Effector memory CD4-positive, alpha-beta T cell (primary cell): ENCODE measurements around the gene MPPED1.

ENCODE experiments used
- DNase-seq, 3 donors: peaks; one replicate each; pipeline ENCODE4 v3.0.0-alpha.2; 2020
- H3K27ac ChIP-seq: 2 replicates; pipeline ENCODE4 v1.7.0; 2013; ENCODE audit warnings: mild to moderate bottlenecking, low read length, moderate library complexity; ENCODE audit not compliant: insufficient read depth, poor library complexity, severe bottlenecking
- H3K27me3 ChIP-seq: replicated peaks from 2 replicates; pipeline ENCODE4 v1.7.0; 2013; ENCODE audit warnings: mild to moderate bottlenecking, low read length; ENCODE audit not compliant: insufficient read depth, control insufficient read depth, poor library complexity, severe bottlenecking
- H3K36me3 ChIP-seq: 2 replicates; pipeline ENCODE4 v1.7.0; 2013; ENCODE audit warnings: mild to moderate bottlenecking, low read length, moderate library complexity; ENCODE audit not compliant: control insufficient read depth, insufficient read depth
- H3K4me1 ChIP-seq: 2 replicates; pipeline ENCODE4 v1.7.0; 2013; ENCODE audit warnings: low read length, mild to moderate bottlenecking; ENCODE audit not compliant: control insufficient read depth, insufficient read depth, poor library complexity, severe bottlenecking
- H3K4me3 ChIP-seq: 2 replicates; pipeline ENCODE4 v1.7.0; 2013; ENCODE audit warnings: low read length, low read depth, mild to moderate bottlenecking; ENCODE audit not compliant: insufficient read depth, poor library complexity, severe bottlenecking
- H3K9me3 ChIP-seq: 2 replicates; pipeline ENCODE4 v1.7.0; 2013; ENCODE audit warnings: mild to moderate bottlenecking, low read length, moderate library complexity; ENCODE audit not compliant: control insufficient read depth

Gene MPPED1

GRCh38 chr22:43491737-43492136 is 79.9 kb downstream of the MPPED1 start:
- Histone ChIP-seq H3K4me1 (no peaks in the 10 kb centered on the region), H3K4me3 (no peak overlapping the region), H3K9me3 (no peaks in the 10 kb centered on the region), H3K27me3 (no peaks in the 10 kb centered on the region), H3K36me3 (no peaks in the 10 kb centered on the region), H3K27ac (no peak overlapping the region)
- DNase-seq = no peak

GRCh38 chr22:43493297-43493696 is 81.5 kb downstream of the MPPED1 start:
- DNase-seq = no peak
- Histone ChIP-seq H3K4me1 (no peaks in the 10 kb centered on the region), H3K4me3 (no peak overlapping the region), H3K27ac (no peak overlapping the region), H3K27me3 (no peaks in the 10 kb centered on the region), H3K9me3 (no peaks in the 10 kb centered on the region), H3K36me3 (no peaks in the 10 kb centered on the region)

DNA sequence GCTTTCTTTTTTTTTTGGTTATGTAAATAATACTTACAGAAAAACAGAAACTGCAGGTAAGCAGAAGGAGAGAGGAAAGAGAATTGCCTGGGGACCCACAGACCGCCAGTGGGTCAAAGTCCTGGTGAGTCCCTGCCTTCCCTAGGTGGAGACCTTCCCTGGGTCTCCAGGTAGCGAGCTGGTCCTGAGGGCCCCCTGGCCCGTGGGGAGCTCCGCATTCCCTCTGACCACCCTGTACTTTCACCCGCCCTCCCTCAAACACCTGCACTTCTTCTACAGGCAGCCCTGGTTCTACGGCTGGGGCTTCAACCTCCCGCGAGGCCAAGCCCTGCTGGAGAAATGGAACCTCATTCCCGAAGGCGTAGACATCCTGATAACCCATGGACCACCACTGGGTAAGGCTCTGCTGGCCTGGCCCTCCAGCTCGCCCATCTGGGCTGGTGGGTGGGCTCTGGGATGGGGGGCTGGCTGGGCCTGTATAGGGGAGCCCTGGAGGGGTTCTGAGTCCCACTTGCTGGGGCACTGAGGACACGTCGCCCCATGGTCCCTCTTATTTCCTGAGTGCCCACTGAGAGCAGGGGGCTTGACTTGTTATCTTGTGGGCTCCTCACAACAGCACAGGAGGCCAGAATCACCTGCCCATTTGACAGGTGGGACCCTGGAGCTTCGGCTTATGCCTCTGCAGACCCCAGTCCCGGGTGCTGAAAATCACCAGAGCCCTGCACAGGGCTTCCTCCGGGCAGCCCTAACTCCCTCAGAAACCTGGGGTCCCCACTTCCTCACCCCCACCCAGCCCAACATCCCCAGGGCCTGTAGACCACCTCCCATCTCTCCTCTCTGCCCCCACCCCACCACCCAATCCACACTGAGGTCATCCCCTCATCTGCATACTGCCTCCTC is 86.4 kb downstream of the MPPED1 start:
- no peak for DNase-seq
- Histone ChIP-seq H3K36me3 (no peaks in the 10 kb centered on the region), H3K4me1 (no peaks in the 10 kb centered on the region), H3K27me3 (no peaks in the 10 kb centered on the region), H3K4me3 (no peak overlapping the region), H3K9me3 (no peaks in the 10 kb centered on the region), H3K27ac (no peak overlapping the region)

- H3K36me3 ChIP-seq = no peaks in the 10 kb centered on the region
- no peaks in the 10 kb centered on the region for H3K4me1 ChIP-seq
- DNase-seq = no peak
- H3K4me3 ChIP-seq = no peak overlapping the region
- H3K9me3 ChIP-seq = no peaks in the 10 kb centered on the region
- no peak overlapping the region for H3K27ac ChIP-seq
- no peaks in the 10 kb centered on the region for H3K27me3 ChIP-seq
Observed at GRCh38 chr22:43498856-43499253, 87.0 kb downstream of the MPPED1 start.

DNA sequence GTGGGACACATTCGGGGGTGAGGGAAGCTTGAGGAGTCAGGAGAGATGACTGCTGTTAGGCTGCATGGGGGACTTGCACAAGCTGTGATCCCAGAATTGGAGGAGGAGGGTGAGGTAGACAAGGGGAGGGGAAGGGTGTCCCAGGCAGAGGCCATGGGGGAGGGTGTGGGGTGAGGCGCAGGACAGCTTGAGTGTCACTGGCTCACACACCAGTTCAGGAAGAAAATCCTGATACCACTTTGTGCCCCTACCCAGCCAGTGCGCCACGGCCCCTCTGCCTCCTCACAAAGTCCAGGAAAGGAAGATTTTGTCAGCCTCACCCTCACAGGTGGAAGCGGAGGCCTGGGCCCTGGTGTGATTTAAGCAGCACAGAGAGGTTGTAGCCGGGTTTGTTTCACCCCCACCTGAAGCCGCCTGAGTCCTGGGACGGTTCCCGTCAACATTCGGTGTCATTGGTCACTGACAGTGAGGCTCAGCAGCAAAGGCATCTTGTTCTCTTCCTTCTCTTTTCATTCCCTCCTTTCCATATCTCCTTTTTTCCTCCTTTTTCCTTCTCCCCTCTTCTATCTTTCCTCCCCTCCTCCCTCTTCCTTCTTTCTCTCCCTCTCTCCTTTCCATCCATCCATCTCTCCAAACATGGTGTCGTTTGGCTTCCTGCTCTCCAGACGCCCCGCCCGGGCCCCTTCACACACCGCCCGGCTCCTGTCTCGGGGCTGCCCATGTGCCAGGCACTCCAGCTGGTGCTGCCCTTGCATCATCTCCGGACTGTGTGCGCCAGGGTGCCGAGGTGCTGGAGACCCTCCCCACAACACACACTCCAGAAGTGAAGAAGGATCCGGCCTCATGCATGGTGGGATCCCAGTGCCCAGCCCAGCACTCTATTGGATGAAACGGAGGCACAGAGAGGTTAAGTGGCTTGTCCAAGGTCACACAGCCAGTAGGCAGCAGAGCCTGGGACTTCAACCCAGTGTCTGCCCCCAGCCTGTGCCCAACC is 89.3 kb downstream of the MPPED1 start:
- Histone ChIP-seq H3K9me3 (no peaks in the 10 kb centered on the region), H3K27ac (no peak overlapping the region), H3K36me3 (no peaks in the 10 kb centered on the region), H3K27me3 (no peaks in the 10 kb centered on the region), H3K4me1 (no peaks in the 10 kb centered on the region), H3K4me3 (no peak overlapping the region)
- no peak for DNase-seq

DNA sequence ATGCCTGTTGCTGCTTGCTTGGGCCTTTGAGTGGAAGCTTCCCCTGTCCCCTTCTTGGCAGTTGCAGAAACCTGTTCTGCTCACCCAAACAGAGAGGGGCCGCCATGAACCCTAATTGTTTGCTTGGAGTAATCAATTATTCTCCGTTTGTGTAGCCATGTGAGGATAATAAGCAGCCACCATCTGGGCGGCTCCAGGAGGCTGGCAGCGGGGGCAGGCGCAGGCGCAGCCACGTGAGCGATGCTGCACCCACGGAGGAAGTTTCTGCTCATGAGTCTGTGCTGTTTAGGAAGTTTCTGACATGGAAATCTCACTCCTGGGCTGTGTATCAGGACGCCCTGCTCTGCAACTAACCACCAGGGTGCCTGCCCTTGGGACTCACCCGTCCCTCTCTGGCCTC is 90.1 kb downstream of the MPPED1 start:
- Histone ChIP-seq H3K27me3 (no peaks in the 10 kb centered on the region), H3K4me1 (no peaks in the 10 kb centered on the region), H3K27ac (no peak overlapping the region), H3K36me3 (no peaks in the 10 kb centered on the region), H3K4me3 (no peak overlapping the region), H3K9me3 (no peaks in the 10 kb centered on the region)
- DNase-seq = no peak

DNA sequence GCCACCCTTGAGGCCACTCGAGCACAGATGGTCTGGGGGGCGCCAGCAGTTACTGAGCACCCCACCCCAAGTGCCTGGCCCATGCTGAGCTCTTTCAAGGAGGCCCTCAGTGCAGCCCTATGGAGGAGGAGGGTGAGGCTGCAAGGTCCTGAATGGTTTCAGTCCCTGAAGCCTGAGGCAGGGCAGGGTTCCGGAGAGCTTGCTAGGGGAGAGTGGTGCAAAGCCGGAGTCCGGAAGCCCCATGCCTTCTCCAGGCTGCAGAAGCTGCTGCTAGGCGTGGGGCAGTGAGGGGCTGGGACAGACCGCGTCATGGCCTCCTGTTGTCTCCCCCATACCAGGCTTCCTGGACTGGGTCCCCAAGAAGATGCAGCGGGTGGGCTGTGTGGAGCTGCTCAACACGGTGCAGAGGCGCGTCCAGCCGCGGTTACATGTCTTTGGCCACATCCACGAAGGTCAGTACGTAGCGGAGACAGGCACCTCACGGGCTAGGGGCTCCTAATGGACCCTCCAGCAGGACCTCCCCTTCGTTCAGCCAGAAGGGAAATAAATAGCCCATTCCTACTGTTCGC is 90.6 kb downstream of the MPPED1 start:
- no peak for DNase-seq
- H3K9me3 ChIP-seq = no peaks in the 10 kb centered on the region
- no peaks in the 10 kb centered on the region for H3K4me1 ChIP-seq
- H3K4me3 ChIP-seq = no peak overlapping the region
- H3K36me3 ChIP-seq = no peaks in the 10 kb centered on the region
- no peak overlapping the region for H3K27ac ChIP-seq
- H3K27me3 ChIP-seq = no peaks in the 10 kb centered on the region

- Histone ChIP-seq H3K4me1 (no peaks in the 10 kb centered on the region), H3K4me3 (no peak overlapping the region), H3K27me3 (no peaks in the 10 kb centered on the region), H3K27ac (no peak overlapping the region), H3K36me3 (no peaks in the 10 kb centered on the region), H3K9me3 (no peaks in the 10 kb centered on the region)
- no peak for DNase-seq
Observed at GRCh38 chr22:43504068-43504467, 92.3 kb downstream of the MPPED1 start.

- Histone ChIP-seq H3K4me3 (no peak overlapping the region), H3K4me1 (no peaks in the 10 kb centered on the region), H3K9me3 (no peaks in the 10 kb centered on the region), H3K27ac (no peak overlapping the region), H3K36me3 (no peaks in the 10 kb centered on the region), H3K27me3 (no peaks in the 10 kb centered on the region)
- no peak for DNase-seq
Observed at GRCh38 chr22:43504666-43505261, 93.0 kb downstream of the MPPED1 start.
